Measurements from ENCODE around the gene HIRIP3.

Gene HIRIP3

DNA sequence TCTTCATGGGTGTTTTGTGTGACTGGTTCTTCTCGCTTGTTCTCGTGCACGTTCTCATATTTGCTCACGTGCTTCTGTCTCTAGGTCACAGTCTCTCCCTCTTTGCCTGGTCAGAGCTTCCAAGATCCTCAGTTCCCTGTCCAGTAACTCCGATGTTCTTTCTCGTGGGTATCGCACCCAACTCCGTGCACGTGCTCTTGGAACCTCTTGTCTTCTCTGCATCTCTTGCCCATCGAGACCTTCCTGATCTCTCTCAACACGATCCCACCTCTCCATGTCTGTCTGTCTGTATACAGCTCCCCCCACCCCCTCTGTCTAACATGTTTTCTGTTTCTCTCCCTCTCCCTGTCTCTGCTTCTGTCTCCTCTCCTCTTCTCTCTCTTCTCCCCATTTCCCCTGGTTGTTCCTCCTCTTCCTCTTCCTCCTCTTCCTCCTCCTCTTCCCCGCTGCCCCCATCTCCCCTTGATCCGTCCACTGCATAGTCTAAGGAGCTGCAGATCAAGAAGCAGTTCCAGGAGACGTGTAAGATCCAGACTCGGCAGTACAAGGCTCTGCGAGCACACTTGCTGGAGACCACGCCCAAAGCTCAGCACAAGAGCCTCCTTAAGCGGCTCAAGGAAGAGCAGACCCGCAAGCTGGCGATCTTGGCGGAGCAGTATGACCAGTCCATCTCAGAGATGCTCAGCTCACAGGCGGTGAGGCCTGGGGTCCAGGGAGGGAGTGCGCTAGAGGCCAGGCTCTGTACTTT lies 6.1 kb downstream of the HIRIP3 start:
- POLR2A ChIA-PET, result interaction anchor here (0.8 to 1.2 kb wide), 2 partner anchors 13 to 16 kb away, joined by 3 to 5 read pairs; partner anchors contain the start of gene TAOK2
- DNase-seq (ENCODE audit: extremely low spot score), result no peak
- CTCF ChIA-PET, result interaction anchor here (1.0 to 5.7 kb wide), 2 partner anchors 15 to 141 kb away, joined by 4 to 25 read pairs; partner anchors contain the start of gene TAOK2
- TF ChIP-seq, protein P1, sequence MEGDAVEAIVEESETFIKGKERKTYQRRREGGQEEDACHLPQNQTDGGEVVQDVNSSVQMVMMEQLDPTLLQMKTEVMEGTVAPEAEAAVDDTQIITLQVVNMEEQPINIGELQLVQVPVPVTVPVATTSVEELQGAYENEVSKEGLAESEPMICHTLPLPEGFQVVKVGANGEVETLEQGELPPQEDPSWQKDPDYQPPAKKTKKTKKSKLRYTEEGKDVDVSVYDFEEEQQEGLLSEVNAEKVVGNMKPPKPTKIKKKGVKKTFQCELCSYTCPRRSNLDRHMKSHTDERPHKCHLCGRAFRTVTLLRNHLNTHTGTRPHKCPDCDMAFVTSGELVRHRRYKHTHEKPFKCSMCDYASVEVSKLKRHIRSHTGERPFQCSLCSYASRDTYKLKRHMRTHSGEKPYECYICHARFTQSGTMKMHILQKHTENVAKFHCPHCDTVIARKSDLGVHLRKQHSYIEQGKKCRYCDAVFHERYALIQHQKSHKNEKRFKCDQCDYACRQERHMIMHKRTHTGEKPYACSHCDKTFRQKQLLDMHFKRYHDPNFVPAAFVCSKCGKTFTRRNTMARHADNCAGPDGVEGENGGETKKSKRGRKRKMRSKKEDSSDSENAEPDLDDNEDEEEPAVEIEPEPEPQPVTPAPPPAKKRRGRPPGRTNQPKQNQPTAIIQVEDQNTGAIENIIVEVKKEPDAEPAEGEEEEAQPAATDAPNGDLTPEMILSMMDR (IDR thresholded peaks at IDR 0.05; ENCODE audit: control extremely low read depth, extremely low read depth, low read depth, missing control alignments), result no peak

DNA sequence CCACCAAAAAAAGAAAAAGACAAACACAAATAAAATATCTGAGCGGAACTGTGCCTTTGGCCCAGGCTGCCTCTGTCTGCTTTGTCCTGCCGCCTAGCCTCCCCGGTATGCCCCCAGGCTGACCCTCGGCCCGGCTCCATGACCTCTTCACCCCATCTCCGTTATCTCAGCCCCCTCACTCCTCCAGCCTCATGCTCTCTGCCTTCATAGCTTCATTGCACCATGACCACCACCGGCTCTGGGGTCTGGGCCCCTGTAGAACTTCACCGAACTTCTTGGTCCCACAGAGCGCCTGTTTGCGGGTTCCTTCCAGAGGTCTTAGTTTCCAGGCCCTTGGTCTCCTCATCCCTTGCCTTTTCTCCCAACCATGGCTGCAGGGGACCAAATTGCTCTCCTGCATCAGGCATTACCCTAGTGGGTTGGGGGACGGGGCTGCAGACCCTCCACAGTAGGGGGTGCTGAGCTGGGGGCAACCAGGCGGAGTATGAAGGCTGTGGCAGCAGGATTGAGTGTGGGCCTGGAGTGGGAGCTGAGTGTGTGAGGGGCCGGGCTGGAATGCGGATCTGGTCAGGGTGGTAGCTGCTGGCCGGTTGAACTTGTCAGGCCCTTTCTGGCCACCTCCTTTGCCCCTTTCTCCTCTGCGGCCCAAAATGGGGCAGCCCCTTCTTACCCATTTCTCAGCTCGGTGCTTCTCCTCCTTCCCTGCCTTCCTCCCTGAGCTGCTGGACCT lies 6.9 kb downstream of the HIRIP3 start:
- CTCF ChIA-PET, result interaction anchor here (0.8 to 5.7 kb wide), 4 partner anchors 10 to 140 kb away, joined by 3 to 25 read pairs (median 4); partner anchors contain the start of gene TAOK2
- POLR2A ChIA-PET, result interaction anchor here (0.8 to 1.2 kb wide), 2 partner anchors 12 to 15 kb away, joined by 3 to 5 read pairs; partner anchors contain the start of gene TAOK2
- DNase-seq (ENCODE audit: extremely low spot score), result no peak
- TF ChIP-seq, protein P1 (IDR thresholded peaks at IDR 0.05; ENCODE audit: control extremely low read depth, extremely low read depth, low read depth, missing control alignments), result no peak

DNA sequence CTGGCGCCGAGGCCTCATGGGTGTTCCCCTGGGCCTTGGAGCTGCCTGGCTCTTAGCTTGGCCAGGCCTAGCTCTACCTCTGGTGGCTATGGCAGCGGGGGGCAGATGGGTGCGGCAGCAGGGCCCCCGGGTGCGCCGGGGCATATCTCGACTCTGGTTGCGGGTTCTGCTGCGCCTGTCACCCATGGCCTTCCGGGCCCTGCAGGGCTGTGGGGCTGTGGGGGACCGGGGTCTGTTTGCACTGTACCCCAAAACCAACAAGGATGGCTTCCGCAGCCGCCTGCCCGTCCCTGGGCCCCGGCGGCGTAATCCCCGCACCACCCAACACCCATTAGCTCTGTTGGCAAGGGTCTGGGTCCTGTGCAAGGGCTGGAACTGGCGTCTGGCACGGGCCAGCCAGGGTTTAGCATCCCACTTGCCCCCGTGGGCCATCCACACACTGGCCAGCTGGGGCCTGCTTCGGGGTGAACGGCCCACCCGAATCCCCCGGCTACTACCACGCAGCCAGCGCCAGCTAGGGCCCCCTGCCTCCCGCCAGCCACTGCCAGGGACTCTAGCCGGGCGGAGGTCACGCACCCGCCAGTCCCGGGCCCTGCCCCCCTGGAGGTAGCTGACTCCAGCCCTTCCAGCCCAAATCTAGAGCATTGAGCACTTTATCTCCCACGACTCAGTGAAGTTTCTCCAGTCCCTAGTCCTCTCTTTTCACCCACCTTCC lies 7.9 kb downstream of the HIRIP3 start:
- CTCF ChIA-PET, result interaction anchor here (0.8 to 5.7 kb wide), 4 partner anchors 7 to 68 kb away, joined by 3 to 25 read pairs (median 6); partner anchors contain the start of genes HIRIP3 and TAOK2
- no peak for DNase-seq (ENCODE audit: extremely low spot score)

DNA sequence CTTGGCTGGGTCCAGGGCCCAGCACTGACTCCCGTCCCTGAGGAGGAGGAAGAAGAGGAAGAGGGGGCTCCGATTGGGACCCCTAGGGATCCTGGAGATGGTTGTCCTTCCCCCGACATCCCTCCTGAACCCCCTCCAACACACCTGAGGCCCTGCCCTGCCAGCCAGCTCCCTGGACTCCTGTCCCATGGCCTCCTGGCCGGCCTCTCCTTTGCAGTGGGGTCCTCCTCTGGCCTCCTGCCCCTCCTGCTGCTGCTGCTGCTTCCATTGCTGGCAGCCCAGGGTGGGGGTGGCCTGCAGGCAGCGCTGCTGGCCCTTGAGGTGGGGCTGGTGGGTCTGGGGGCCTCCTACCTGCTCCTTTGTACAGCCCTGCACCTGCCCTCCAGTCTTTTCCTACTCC lies 8.5 kb downstream of the HIRIP3 start:
- ChIA-PET POLR2A (no interaction called here), CTCF (interaction anchor here (1.6 to 5.7 kb wide), 4 partner anchors 8 to 68 kb away, joined by 4 to 25 read pairs (median 6); partner anchors contain the start of genes HIRIP3, TAOK2 and TMEM219)
- TF ChIP-seq, protein P1 (IDR thresholded peaks at IDR 0.05; ENCODE audit: control extremely low read depth, extremely low read depth, low read depth, missing control alignments), result no peak
- no peak for DNase-seq (ENCODE audit: extremely low spot score)

More for the DNA sequence above, 7.9 kb downstream of the HIRIP3 start:
- TF ChIP-seq, protein P1 (IDR thresholded peaks at IDR 0.05; ENCODE audit: control extremely low read depth, extremely low read depth, low read depth, missing control alignments), result no peak
- POLR2A ChIA-PET, result no interaction called here

DNA sequence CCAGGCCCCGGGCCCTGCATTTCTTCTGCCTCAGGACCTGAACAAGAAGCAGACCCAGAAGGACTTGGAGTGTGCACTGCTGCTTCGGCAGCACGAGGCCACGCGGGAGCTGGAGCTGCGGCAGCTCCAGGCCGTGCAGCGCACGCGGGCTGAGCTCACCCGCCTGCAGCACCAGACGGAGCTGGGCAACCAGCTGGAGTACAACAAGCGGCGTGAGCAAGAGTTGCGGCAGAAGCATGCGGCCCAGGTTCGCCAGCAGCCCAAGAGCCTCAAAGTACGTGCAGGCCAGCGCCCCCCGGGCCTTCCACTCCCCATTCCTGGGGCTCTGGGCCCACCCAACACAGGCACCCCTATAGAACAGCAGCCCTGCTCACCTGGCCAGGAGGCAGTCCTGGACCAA lies 9.2 kb downstream of the HIRIP3 start:
- ChIA-PET CTCF (interaction anchor here (1.0 to 5.7 kb wide), 5 partner anchors 9 to 46 kb away, joined by 3 to 25 read pairs (median 4); partner anchors contain the start of genes HIRIP3, TAOK2 and TMEM219), POLR2A (no interaction called here)
- DNase-seq (ENCODE audit: extremely low spot score), result no peak
- TF ChIP-seq, protein P1 (IDR thresholded peaks at IDR 0.05; ENCODE audit: control extremely low read depth, extremely low read depth, low read depth, missing control alignments), result no peak
